HFF-Myc (cell line): Measurements from ENCODE around the gene MAP7D1.
"Not testable (repeated sequence)": the region's sequence is repeated elsewhere in the genome, so short reads cannot be mapped to it uniquely, and the experiment has no call there.

ENCODE experiments used
- DNase-seq: peaks from one replicate; pipeline ENCODE4 v3.0.0-alpha.2; 2011; ENCODE audit warnings: low read depth; ENCODE audit errors: extremely low read depth
- H3K4me3 ChIP-seq: replicated peaks from 2 replicates; pipeline ENCODE4 v1.5.1; 2011; ENCODE audit warnings: low read depth, mild to moderate bottlenecking, control low read depth, low read length
- TF ChIP-seq, protein P1 (sequence below): IDR thresholded peaks from 2 replicates; pipeline ENCODE4 v1.5.1; 2012; ENCODE audit warnings: mild to moderate bottlenecking, low read depth, low read length, control low read depth; ENCODE audit errors: missing control alignments

Gene MAP7D1

GRCh38 chr1:36179220-36179600 is 23.2 kb downstream of the MAP7D1 start:
- DNase-seq: no peak
- TF ChIP-seq, protein P1, sequence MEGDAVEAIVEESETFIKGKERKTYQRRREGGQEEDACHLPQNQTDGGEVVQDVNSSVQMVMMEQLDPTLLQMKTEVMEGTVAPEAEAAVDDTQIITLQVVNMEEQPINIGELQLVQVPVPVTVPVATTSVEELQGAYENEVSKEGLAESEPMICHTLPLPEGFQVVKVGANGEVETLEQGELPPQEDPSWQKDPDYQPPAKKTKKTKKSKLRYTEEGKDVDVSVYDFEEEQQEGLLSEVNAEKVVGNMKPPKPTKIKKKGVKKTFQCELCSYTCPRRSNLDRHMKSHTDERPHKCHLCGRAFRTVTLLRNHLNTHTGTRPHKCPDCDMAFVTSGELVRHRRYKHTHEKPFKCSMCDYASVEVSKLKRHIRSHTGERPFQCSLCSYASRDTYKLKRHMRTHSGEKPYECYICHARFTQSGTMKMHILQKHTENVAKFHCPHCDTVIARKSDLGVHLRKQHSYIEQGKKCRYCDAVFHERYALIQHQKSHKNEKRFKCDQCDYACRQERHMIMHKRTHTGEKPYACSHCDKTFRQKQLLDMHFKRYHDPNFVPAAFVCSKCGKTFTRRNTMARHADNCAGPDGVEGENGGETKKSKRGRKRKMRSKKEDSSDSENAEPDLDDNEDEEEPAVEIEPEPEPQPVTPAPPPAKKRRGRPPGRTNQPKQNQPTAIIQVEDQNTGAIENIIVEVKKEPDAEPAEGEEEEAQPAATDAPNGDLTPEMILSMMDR: no peak
- no peak overlapping the region for H3K4me3 ChIP-seq

- H3K4me3 ChIP-seq: no peak overlapping the region
- no peak for DNase-seq
- TF ChIP-seq, protein P1: no peak
Measured at GRCh38 chr1:36182734-36183133, 26.8 kb downstream of the MAP7D1 start.

DNA sequence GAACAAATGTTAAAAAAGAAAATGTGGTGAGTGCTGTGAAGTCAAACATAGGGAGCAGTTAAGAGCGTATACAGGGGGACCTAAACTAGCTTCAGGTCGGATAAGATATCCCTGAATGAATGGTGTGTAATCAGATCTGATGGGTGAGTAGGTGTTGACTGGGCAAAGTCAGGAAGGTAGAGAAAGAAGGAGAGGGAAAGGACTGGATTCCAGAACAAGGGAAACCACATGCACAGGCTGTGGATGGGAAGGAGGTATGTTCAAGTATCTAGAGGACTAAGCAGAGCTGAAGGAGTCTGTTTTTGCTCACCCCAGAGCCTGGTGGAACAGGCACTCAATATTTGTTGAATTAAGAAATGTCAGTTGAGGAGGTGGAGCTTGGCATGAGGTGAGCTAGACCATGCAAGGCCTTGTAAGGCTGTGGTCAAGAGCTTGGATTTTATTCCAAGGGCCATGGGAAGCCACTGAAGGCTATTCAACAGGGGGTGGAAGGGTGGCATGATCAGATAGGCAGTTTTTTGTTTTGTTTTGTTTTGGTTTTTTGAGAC is 27.4 kb downstream of the MAP7D1 start:
- TF ChIP-seq, protein P1: no peak
- H3K4me3 ChIP-seq: no peak overlapping the region
- DNase-seq: no peak

- H3K4me3 ChIP-seq: no peak overlapping the region
- DNase-seq: peak; percentile 87
- TF ChIP-seq, protein P1: peak; percentile 93
Measured at GRCh38 chr1:36187800-36188593, 32.0 kb downstream of the MAP7D1 start.

- not testable (repeated sequence) for DNase-seq
Measured at GRCh38 chr1:36196805-36197204, 40.8 kb downstream of the MAP7D1 start.

GRCh38 chr1:36198641-36199040 is 42.7 kb downstream of the MAP7D1 start:
- no peak overlapping the region for H3K4me3 ChIP-seq
- TF ChIP-seq, protein P1: no peak
- no peak for DNase-seq

More at GRCh38 chr1:36196805-36197204, 40.8 kb downstream of the MAP7D1 start:
- H3K4me3 ChIP-seq: not testable (repeated sequence)

DNA sequence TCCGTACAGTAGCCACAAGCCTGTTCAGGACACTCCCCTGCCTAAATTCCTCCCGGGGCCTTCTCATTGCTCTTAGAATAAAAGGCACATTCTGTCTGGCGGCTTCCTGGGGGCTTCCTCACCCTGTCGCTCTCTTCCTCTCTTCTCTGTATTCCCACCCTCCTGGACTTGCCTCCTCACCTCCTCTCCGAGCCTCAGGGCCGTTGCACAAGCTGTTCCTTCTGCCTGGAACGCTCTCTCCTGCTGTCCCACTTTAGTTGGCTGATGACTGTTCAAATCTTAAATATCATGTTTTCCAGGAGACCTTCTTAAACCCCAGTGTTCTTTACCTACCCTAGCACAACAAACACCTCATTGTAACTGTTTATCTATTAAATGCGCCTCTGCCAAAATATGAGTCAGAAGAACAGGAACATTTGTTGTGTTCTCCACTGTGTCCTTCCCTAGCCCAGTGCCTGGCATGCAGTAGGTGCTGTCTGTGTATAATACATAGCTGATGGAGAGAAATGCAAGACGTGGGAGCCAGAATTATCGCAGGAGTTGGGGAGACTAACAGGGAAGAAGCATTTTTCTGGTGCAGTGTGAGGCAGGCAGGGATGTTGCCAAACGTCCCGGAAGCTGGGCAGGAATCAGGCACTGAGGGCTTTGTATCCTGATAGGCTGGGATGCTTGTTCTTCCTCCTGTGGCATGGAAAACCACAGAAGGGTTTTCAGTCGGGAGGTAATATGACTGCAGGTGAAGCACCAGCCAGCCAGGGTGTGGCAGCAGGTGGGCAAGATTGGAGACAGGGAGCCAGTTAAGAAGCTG is 44.2 kb downstream of the MAP7D1 start:
- no peak for DNase-seq
- TF ChIP-seq, protein P1: no peak
- no peak overlapping the region for H3K4me3 ChIP-seq
